HG02759 (cell line): ENCODE results near the gene KLHL22.

ENCODE experiments used
- ATAC-seq: cut with Tn5 transposase; IDR thresholded peaks from one replicate; pipeline ENCODE4 v1.9.1; 2021; ENCODE audit warnings: mild to moderate bottlenecking, moderate library complexity; ENCODE audit not compliant: unreplicated experiment

The KLHL22 gene

DNA sequence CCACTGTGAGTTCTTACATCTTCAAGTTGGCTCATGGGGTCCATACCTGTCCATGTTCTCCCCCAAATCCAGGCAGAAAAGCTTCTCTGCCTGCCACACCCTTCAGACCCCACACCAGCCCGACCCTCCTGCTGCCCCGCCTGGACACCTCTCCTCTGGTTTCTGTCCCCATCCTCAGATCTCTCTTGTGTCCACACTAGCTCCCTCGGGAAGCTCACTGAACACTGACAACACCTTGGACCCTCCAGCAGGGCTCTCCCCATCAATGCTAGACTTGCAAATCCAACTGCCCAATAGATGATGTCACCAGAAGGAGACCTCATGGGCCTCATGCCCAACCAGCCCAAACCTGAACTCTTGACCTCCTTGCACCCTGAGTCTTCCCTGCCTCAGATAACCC, 60.8 kb downstream of the KLHL22 start:
- ATAC-seq, result no peak

DNA sequence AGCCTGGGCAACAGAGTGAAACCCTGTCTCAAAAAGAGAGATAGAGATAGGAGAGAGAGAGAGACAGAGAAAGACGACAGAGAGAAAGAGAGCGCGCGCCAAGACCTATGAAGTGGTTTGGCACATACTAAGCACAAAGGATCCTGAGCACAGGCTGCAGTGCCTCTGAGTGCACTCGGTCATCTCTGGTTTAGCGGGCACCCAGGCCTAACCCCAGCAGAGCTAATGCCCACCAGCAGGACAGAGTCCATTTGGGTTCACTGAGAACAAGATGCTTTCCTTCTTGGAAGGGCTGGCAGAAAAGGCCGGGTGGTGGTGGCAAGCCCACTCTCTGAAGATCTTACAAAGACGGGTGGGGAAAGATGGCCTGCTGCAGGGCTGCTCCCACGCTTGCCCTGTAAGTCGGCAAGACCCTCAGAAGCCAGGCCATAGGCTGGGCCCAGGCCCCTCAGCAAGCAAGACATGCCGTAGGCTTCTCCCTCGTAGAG, 61.3 kb downstream of the KLHL22 start:
- no peak for ATAC-seq

- ATAC-seq, result no peak
Measured at GRCh38 chr22:20433686-20434241, 61.8 kb downstream of the KLHL22 start.

DNA sequence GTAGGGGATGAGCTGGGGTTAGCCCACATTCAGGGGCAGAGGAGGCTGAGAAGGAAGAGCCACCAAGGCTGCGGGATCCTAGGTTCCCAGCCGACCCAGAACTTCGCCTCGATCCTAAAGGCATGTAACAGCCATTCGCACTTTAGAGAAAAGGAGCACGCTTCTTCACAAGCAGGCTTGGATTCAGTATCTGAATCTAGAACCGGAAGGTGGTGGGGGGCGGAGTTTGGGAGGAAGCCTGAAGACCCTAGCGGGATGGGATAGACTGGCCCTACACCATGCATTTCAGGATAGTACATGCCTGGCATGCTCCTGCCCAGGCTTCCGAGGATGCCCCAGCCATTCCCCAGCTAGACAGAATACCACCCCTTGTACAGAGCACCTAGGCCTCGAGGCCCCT, 62.4 kb downstream of the KLHL22 start:
- no peak for ATAC-seq

- no peak for ATAC-seq
Measured at GRCh38 chr22:20432244-20432686, 63.3 kb downstream of the KLHL22 start.

GRCh38 chr22:20431511-20432192, 63.9 kb downstream of the KLHL22 start:
- no peak for ATAC-seq

GRCh38 chr22:20430720-20431510, 64.7 kb downstream of the KLHL22 start:
- no peak for ATAC-seq

- no peak for ATAC-seq
Measured at GRCh38 chr22:20430101-20430719, 65.4 kb downstream of the KLHL22 start.

GRCh38 chr22:20429254-20430100, 66.1 kb downstream of the KLHL22 start:
- peak; percentile 58 for ATAC-seq

- ATAC-seq, result no peak
Measured at GRCh38 chr22:20428496-20429253, 66.9 kb downstream of the KLHL22 start.

DNA sequence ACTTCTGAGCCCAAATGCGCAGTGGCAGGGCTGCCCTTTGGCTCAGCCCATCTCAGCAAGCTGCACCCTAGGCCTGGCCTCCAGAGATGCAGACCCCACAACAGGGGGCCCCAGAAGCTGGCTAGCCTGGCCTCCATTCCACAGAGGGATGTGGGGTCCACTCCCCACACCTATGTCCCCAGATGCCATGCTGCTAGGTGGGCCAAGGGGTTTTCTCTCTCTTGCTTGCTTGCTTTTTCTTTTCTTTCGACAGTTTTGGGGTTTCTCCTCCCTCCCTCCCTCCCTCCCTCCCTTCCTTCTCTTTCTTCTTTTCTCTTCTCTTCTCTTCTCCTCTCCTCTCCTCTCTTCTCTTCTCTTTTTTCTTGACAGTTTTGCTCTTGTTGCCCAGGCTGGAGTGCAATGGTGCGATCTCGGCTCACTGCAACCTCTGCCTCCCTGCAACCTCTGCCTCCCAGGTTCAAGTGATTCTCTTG, 67.6 kb downstream of the KLHL22 start:
- ATAC-seq, result no peak

- ATAC-seq, result no peak
Measured at GRCh38 chr22:20427104-20427944, 68.3 kb downstream of the KLHL22 start.

- no peak for ATAC-seq
Measured at GRCh38 chr22:20426259-20426615, 69.4 kb downstream of the KLHL22 start.

GRCh38 chr22:20425566-20426258, 69.9 kb downstream of the KLHL22 start:
- no peak for ATAC-seq

DNA sequence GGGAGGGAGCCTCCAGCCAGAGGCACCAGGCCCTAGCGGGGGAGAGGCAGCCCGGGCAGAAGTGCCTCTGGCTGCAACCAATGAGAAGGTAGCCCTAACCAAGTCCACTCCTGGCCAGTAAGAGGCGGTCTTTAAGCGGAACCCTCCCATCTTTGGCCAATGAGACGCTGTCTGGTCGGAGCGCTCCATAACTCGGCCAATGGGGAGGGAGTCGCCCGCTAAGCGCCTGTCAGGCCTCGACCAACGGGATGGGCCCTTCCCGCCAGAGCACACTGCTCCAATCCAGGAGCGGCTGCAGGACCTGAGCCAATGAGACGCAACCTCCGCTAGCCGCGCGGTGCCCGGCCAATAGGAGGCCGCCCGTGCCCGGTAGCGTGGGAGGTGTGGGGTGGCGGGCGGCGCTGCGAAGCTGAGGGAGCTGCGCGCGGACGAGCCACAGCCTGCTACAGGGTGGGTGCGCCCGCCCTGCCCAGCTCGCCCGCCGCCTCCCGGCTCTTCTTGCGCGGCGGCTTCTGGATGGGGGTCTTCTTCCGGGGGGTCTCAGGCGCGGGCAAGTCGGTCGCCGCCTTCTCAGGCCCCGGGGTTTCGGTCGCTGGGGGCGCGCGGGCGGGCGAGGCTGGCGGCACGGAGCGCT, 70.5 kb downstream of the KLHL22 start:
- ATAC-seq, result no peak

- no peak for ATAC-seq
Measured at GRCh38 chr22:20424568-20424931, 71.0 kb downstream of the KLHL22 start.

DNA sequence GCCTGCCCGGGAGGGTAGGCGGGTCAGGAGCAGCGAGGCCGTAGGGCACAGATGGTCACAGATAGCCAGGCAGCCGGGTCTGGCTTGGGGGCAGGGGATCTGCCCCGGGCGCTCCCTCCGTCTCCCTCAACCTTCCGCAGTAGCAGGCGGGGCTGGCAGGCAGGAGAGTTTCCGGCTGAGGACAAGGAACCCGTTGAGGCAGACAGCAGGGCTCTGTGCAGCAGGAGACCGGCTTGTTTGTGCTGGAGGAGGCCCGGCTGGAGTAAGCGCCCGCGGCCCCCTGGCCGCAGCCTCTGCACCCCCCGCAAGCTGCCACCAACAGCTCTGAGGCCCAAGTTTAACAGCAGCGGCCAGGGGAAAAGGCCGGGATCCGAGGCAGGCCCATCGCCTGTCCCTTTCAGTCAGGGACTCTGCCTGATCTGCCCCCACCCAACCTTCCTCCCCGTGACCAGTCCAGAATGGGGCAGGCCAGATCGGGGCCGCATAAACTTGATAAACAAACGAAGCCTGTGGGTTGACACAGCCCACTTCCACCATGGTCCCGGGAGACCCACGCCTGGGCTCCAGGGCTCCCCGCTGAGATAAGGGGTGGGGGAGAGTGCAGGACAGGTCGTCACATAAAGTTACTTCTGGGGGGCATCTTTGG, 71.6 kb downstream of the KLHL22 start:
- no peak for ATAC-seq
